GM08714 (cell line): Measurements from ENCODE around the gene DDAH2.
"Not testable (repeated sequence)": the region's sequence is repeated elsewhere in the genome, so short reads cannot be mapped to it uniquely, and the experiment has no call there.

Source experiments
- H3K4me3 ChIP-seq: fragments of 200-500 bp; sonication (Bioruptor generic); 2 replicates; pipeline ENCODE4 v1.5.1; 2014; ENCODE audit warnings: mild to moderate bottlenecking, low read length, inconsistent platforms
- ZNF274 ChIP-seq: IDR thresholded peaks from 2 replicates; pipeline ENCODE4 v1.6.1; 2012; ENCODE audit warnings: mild to moderate bottlenecking, low read depth, low read length

Gene DDAH2

GRCh38 chr6:31717499-31718222 is 11.4 kb downstream of the DDAH2 start:
- no peak for TF ChIP-seq ZNF274
- no peak overlapping the region for H3K4me3 ChIP-seq

DNA sequence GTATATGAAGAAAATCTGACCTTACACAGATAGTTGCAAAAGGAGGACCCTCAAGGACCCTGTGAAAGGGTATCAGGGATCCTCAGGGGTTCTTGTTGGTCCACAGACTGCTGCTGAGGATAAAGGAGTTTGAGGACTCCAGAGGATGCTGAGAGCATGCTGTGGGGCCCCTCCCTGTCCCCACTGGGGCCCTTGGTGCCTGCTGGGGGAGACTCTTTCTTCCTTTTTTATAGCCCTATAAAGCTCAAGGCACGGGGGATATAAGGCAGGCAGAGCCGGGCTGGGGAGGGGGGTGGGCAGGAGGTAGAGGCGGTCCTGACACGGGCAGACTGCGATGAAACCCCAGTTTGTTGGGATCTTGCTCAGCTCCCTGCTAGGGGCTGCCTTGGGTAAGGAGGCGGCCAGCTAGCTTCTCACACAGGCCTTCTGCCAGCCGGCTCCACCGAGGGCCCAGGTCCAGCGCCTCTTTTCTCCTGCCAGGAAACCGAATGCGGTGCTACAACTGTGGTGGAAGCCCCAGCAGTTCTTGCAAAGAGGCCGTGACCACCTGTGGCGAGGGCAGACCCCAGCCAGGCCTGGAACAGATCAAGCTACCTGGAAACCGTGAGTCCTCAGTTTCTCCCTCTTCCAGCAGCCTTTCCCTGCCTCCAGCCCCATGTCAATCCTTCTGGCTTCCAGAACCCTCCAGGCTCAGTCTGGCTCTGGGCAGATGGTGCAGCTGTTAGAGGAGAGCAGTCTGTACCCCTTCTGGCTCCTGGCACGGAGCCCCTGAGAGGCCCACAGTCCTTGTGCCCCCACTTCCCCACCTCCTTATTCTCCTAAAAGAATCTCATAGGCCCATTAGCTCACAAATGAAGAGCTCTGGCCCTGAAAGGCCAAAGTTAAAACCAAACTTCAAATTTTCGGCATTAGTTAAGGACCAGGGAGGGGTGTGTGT is 13.8 kb downstream of the DDAH2 start, which contains the start of gene LY6G6D:
Gene LY6G6D, plus strand, starts transcription at position 327 of the 937 bp plus-strand sequence. Its CDS starts 8 bp downstream, at position 335.
- no peak within 1 kb of the TSS for H3K4me3 ChIP-seq
- TF ChIP-seq ZNF274, result no peak

- H3K4me3 ChIP-seq, result no peak overlapping the region
- TF ChIP-seq ZNF274, result no peak
Measured at GRCh38 chr6:31713991-31714684, 15.0 kb downstream of the DDAH2 start.

- no peak for TF ChIP-seq ZNF274
- H3K4me3 ChIP-seq, result no peak overlapping the region
Measured at GRCh38 chr6:31713465-31713864, 15.6 kb downstream of the DDAH2 start.

DNA sequence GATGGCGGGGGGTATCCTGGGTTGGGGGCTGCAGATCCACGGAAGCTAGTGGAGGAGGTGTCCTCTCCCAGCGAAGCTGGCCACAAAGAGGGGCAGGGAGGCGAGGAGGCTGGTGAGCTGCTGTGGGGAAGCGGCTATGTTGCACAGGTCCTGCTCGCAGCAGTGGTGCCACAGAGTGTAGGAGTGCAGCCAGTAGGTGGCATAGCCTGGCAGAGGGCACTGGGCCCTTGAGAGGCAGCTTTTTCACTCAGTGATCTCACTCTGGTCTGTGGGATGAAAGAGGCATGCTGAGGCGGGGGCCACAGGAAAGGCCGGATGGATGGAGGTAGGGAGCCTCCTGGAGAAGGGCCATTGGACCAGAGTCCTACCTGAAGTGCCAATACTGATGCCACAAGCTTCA is 16.8 kb downstream of the DDAH2 start:
- no peak for TF ChIP-seq ZNF274
- no peak overlapping the region for H3K4me3 ChIP-seq

GRCh38 chr6:31711233-31711632 is 17.9 kb downstream of the DDAH2 start:
- no peak for TF ChIP-seq ZNF274
- H3K4me3 ChIP-seq, result no peak overlapping the region

DNA sequence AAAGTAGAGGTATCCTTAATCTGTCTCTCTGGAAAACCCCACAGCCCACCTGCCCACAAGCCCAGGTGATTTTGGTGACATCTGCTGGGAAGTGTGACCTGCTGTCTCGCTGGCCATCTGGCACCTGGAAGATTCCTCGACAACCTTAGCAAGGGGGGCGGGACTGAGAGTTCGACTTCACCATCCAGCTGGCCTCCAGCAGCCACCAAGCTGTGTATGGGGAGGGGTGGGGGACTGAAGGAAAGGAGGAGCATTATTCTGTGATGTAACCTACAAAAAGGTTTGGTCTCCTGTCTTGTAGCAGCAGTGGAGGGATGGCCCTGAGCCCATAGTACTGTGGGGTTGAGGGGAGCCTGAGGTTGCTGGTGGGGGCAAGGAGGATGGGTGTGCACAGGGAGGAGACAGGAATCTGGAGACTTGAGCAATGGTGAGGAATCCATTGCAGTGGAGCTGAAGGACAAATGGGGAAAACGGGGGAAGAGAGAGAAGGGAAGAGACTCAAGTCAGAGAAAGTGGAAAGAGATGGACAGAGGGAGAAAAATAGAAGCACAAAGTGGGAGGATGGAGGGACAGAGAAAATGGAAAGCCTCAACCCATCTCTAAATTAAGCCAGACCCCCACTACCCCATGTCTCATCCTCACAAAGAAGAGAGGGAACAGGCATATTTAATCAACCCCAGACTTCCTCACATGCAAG is 18.4 kb downstream of the DDAH2 start:
- no peak for TF ChIP-seq ZNF274
- no peak overlapping the region for H3K4me3 ChIP-seq

DNA sequence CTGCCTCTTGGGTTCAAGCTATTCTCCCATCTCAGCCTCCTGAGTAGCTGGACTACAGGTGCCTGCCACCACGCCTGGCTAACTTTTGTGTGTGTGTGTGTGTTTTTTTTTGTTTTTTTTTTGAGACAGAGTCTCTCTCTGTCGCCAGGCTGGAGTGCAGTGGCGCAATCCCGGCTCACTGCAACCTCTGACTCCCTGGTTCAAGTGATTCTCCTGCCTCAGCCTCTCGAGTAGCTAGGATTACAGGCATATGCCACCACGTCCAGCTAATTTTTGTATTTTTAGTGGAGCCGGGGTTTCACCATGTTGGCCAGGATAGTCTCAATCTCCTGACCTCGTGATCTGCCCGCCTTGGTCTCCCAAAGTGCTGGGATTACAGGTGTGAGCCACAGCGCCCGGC is 19.9 kb downstream of the DDAH2 start:
- H3K4me3 ChIP-seq, result not testable (repeated sequence)

DNA sequence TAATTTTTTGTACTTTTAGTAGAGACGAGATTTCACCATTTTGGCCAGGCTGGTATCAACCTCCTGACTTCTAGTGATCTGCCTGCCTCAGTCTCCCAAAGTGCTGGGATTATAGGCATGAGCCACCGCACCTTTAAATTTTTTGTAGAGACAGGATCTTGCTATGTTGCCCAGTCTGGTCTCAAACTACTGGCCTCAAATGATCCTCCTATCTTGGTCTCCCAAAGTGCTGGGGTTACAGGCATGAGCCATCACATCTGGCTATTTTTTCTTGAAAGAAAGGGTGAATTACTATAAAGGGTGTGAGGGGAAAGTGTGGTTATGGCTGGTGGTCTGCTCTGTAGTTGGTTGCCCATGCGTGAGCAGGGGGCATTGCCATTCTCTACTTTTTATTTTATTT is 20.9 kb downstream of the DDAH2 start:
- H3K4me3 ChIP-seq, result no peak overlapping the region
- TF ChIP-seq ZNF274, result no peak

GRCh38 chr6:31707701-31708100 is 21.4 kb downstream of the DDAH2 start:
- TF ChIP-seq ZNF274, result no peak
- no peak overlapping the region for H3K4me3 ChIP-seq

DNA sequence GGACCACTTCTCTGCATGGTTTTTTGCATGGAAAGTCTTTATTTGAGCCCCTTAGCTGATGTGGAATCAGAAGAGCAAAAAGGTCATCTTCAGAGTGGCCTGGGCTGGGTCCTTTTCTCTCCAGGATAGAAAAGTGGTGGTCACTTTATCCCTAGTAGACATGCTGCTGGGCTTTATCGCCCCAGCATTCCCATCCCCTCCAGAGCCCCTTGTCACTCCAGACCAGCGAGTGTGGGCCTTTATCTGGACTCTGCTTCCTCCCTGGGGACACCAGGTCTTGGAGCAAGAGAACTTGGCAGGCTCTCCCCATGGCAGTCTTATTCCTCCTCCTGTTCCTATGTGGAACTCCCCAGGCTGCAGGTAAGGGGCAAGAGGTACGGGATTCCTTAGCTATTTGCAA is 22.5 kb downstream of the DDAH2 start, which contains the start of gene LY6G6F:
Gene LY6G6F, plus strand, starts transcription at position 268 of the 400 bp plus-strand sequence. Its CDS starts 41 bp downstream, at position 309.
- no peak for TF ChIP-seq ZNF274
- no peak within 1 kb of the TSS for H3K4me3 ChIP-seq

DNA sequence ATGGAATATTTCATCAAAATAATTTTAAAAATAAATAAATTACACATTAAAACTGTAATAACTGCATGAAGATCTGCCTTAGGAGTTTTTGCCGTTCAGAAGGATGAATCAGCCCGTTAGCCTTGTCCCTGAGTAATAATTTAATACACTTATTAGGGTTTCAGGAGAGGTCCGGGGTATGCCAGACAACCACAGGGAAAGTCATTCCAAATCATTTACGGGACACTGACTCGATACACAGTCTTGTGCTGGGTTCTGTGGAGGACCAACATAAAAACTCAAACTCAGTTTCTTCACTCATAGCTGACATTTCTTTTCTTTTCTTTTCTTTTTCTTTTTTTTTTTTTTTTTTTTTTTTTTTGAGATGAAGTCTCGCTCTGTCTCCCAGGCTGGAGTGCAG is 23.2 kb downstream of the DDAH2 start:
- no peak for TF ChIP-seq ZNF274
- H3K4me3 ChIP-seq, result no peak overlapping the region

- no peak for TF ChIP-seq ZNF274
- H3K4me3 ChIP-seq, result peak within 1 kb of the TSS; percentile 94
Measured at GRCh38 chr6:31702819-31703716, 26.0 kb downstream of the DDAH2 start, which contains the start of gene ABHD16A. ABHD16A (minus strand) TSS chr6:31703324; CDS start chr6:31703281, 43 bp downstream.
